Fibroblast of lung (primary cell): ENCODE measurements around the gene CTNNBIP1. TPM values are rescaled to one million over a fixed set of nuclear protein-coding genes. Genes with fewer than 3 reads are reported as not detected.

ENCODE experiments used
- DNase-seq, 2 donors: peaks; one replicate each; pipeline versions ENCODE4 v3.0.0 to v3.0.0-alpha.2; 2010; ENCODE audit warnings: low read depth in 2 of 2
- H2AFZ ChIP-seq: 2 replicates; pipeline ENCODE4 v1.5.1; 2012; ENCODE audit warnings: low read length, control low read depth, inconsistent platforms
- H3K27ac ChIP-seq: 2 replicates; pipeline ENCODE4 v1.5.1; 2011; ENCODE audit warnings: low read length, control low read depth; ENCODE audit not compliant: insufficient read depth
- H3K27me3 ChIP-seq: 2 replicates; pipeline ENCODE4 v1.5.1; 2011; ENCODE audit warnings: mild to moderate bottlenecking, low read length; ENCODE audit not compliant: control insufficient read depth, insufficient read depth
- H3K36me3 ChIP-seq: 2 replicates; pipeline ENCODE4 v1.5.1; 2011; ENCODE audit warnings: low read length; ENCODE audit not compliant: control insufficient read depth, insufficient read depth
- H3K4me1 ChIP-seq: 2 replicates; pipeline ENCODE4 v1.5.1; 2011; ENCODE audit warnings: low read length; ENCODE audit not compliant: control insufficient read depth, insufficient read depth; ENCODE audit errors: extremely low read depth
- H3K4me2 ChIP-seq: 2 replicates; pipeline ENCODE4 v1.5.1; 2011; ENCODE audit warnings: low read length, control low read depth; ENCODE audit not compliant: insufficient read depth; ENCODE audit errors: extremely low read depth
- H3K4me3 ChIP-seq, 4 experiments: fragments of 200-600 bp in 1 of 4; sonication (generic) in 1 of 4; replicated peaks in 1 of 4; 2 replicates each; pipeline ENCODE4 v1.5.1; 2011 to 2016; ENCODE audit warnings: low read length in 4 of 4, low read depth in 3 of 4, mild to moderate bottlenecking in 3 of 4, control low read depth in 2 of 4, inconsistent platforms in 1 of 4, mixed read lengths in 1 of 4; ENCODE audit not compliant: insufficient read depth in 1 of 4; ENCODE audit errors: control extremely low read depth in 1 of 4
- H3K79me2 ChIP-seq: 2 replicates; pipeline ENCODE4 v1.5.1; 2012; ENCODE audit warnings: mild to moderate bottlenecking, low read length, inconsistent platforms; ENCODE audit not compliant: control insufficient read depth, insufficient read depth
- H3K9ac ChIP-seq: 2 replicates; pipeline ENCODE4 v1.5.1; 2011; ENCODE audit warnings: mild to moderate bottlenecking, low read length, control low read depth; ENCODE audit not compliant: insufficient read depth
- H3K9me3 ChIP-seq: 2 replicates; pipeline ENCODE4 v1.5.1; 2012; ENCODE audit warnings: low read depth, low read length; ENCODE audit not compliant: control insufficient read depth, insufficient read depth
- H4K20me1 ChIP-seq: 2 replicates; pipeline ENCODE4 v1.5.1; 2011; ENCODE audit warnings: low read length; ENCODE audit not compliant: control insufficient read depth, insufficient read depth; ENCODE audit errors: extremely low read depth
- EZH2 ChIP-seq: IDR thresholded peaks from 2 replicates; pipeline ENCODE4 v1.5.1; 2012; ENCODE audit warnings: low read length, control low read depth, mild to moderate bottlenecking; ENCODE audit errors: missing control alignments
- polyA plus RNA-seq, 2 donors: library from polyadenylated mRNA; depleted of rRNA in 1 of 2; stranded (reverse) in 1 of 2; unstranded in 1 of 2; fragments of >200 nt; gene quantifications; 2 replicates each; pipeline ENCODE4 v1.2.1, GENCODE V29; 2011 to 2012; ENCODE audit warnings: missing spikeins in 1 of 2
- total RNA-seq: library from RNA; depleted of rRNA; stranded (reverse); fragments of >200 nt; gene quantifications from 2 replicates; pipeline ENCODE4 v1.2.1, GENCODE V29; 2014
- TF ChIP-seq, protein P1 (sequence below), 2 donors: IDR thresholded peaks in 1 of 2; conservative IDR thresholded peaks in 1 of 2; 1 replicate in 1 of 2; 2 replicates in 1 of 2; pipeline ENCODE4 v1.5.1; 2011 to 2012; ENCODE audit warnings: low read length in 2 of 2, control low read depth in 1 of 2, inconsistent platforms in 1 of 2, low read depth in 1 of 2, mild to moderate bottlenecking in 1 of 2

The CTNNBIP1 gene
- total and polyA plus RNA-seq, 2 donors (not counting 1 experiment from before 2014, with no cell fraction given) = 16.5 to 19.0 TPM

DNA sequence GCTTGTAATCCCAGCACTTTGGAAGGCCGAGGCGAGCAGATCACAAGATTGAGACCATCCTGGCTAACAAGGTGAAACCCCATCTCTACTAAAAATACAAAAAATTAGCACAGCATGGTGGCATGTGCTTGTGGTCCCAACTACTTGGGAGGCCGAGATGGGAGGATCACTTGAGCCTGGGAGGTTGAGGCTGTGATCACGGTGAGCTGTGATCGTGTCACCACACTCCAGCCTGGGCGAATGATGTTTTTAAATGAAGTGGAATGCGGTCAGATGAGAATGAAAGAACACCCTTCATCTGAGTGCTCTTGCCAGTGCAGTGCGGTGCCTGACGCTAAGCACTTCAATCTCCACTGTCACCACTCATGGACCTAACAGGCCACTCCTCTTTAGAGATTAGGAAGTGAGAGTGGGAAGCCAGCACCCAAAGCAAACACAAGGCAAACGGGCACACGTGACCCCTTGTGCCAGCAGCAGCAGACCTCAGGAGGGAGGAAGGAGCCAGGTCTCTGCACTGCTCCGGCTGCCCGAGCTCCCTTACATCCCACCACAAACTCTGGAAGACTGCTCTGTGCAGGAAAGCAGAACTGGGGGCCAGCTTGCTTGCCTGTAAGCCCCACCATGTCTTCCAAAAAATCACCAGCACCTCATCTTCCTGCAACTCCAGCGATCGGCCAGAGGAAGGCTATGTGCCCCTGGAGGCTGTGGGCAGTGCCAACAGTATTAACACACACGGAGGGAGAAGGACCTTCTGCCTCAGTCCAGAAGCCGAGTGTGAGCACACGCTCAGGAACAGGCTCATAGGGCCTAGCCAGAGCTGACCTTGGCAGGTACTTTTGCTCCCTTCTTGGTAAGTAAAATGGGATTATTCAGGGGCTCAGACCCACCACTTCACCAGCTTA, 9.7 kb downstream of the CTNNBIP1 start:
- Histone ChIP-seq H4K20me1 (no peaks in the 10 kb centered on the region), H3K36me3 (no peaks in the 10 kb centered on the region), H3K9me3 (no peaks in the 10 kb centered on the region), H2AFZ (no peak overlapping the region), H3K4me3 (no peak overlapping the region), H3K9ac (no peak overlapping the region), H3K4me2 (no peak overlapping the region), H3K27ac (no peak overlapping the region), H3K27me3 (no peaks in the 10 kb centered on the region), H3K79me2 (no peaks in the 10 kb centered on the region), H3K4me1 (no peaks in the 10 kb centered on the region)
- no peak for TF ChIP-seq EZH2
- TF ChIP-seq, protein P1, sequence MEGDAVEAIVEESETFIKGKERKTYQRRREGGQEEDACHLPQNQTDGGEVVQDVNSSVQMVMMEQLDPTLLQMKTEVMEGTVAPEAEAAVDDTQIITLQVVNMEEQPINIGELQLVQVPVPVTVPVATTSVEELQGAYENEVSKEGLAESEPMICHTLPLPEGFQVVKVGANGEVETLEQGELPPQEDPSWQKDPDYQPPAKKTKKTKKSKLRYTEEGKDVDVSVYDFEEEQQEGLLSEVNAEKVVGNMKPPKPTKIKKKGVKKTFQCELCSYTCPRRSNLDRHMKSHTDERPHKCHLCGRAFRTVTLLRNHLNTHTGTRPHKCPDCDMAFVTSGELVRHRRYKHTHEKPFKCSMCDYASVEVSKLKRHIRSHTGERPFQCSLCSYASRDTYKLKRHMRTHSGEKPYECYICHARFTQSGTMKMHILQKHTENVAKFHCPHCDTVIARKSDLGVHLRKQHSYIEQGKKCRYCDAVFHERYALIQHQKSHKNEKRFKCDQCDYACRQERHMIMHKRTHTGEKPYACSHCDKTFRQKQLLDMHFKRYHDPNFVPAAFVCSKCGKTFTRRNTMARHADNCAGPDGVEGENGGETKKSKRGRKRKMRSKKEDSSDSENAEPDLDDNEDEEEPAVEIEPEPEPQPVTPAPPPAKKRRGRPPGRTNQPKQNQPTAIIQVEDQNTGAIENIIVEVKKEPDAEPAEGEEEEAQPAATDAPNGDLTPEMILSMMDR (conservative IDR thresholded peaks at IDR 0.05 in 1 of 2, IDR thresholded peaks at IDR 0.05 in 1 of 2; ENCODE audit: low read depth in 1 of 2, low read length in 2 of 2) = no peak
- peak in 1 of 2 donors; percentile 29 for DNase-seq

DNA sequence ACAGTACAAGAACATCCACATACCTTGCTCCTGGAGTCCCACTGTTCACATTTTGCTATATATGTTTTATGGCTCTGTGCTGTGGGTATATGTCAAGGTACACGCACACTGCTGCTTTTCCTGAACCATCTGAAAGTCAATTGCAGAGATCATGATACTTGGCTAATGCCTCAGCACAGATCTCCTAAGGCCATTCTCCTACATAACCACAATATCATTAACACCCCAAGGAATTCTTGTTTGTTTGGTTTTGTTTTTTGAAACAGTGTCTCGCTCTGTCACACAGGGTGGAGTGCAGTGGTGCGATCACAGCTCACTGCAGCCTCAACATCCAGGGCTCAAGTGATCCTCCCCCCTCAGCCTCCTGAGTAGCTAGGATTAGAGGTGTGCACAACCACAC, 16.0 kb downstream of the CTNNBIP1 start:
- no peaks in the 10 kb centered on the region for H3K27me3 ChIP-seq
- no peak overlapping the region for H3K9ac ChIP-seq
- peak overlapping the region; percentile 48 for H3K27ac ChIP-seq
- H3K4me1 ChIP-seq = peaks cover 35% of the 10 kb centered on the region
- H2AFZ ChIP-seq = no peak overlapping the region
- H3K36me3 ChIP-seq = no peaks in the 10 kb centered on the region
- TF ChIP-seq, protein P1 (conservative IDR thresholded peaks at IDR 0.05 in 1 of 2, IDR thresholded peaks at IDR 0.05 in 1 of 2; ENCODE audit: low read depth in 1 of 2, low read length in 2 of 2) = no peak
- no peak for TF ChIP-seq EZH2
- no peak overlapping the region for H3K4me2 ChIP-seq
- no peak for DNase-seq
- no peaks in the 10 kb centered on the region for H3K79me2 ChIP-seq
- H3K9me3 ChIP-seq = no peaks in the 10 kb centered on the region
- H4K20me1 ChIP-seq = no peaks in the 10 kb centered on the region
- H3K4me3 ChIP-seq = no peak overlapping the region

DNA sequence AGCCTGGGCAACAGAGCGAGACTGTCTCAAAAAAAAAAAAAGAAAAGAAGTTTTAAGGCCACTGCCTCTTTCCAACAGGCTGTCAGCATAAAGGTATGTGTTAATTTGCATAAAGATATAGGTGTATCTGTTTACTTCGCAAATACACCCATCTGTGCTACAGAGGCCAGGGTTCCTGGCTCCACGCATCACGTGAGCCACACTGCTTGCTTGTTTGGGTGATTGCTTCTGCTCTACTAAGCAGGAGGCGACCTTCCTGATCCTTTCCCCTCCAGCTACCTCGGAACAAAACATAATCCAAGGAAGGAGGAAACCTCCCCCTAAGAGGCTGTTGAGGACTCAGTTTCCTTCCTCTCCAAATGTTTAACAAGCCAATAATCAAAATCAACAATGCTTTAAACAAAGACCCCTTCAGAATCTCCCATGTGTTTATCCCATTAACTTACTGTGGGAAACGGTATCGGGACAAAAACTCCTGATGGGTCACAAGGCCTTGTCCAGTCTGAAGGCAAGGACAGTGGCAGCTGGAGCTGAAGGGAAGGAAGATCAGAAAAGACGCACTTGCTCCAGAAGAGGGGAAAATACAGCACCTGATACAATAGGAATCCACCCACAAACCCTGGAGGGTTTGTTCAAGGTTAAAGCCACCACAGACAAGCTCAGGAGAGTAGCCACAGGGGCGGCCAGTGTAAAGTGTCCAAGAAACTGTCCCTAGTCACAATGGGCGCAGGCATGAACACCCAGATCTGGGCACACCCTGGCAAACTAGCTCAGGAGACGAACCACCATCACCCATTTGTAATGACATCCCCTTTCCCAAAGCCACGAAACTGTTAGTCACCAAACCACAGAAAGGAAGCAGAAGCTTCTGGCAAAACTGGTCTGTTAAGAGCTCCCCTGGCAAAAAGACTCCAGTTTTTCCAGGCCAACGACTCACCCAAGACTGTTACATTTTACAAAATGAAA, 17.2 kb downstream of the CTNNBIP1 start:
- DNase-seq = peak; percentile 69 to 91

More for the DNA sequence above, 17.2 kb downstream of the CTNNBIP1 start:
- Histone ChIP-seq H3K36me3 (no peaks in the 10 kb centered on the region), H3K4me1 (peaks cover 35% of the 10 kb centered on the region), H3K9me3 (no peaks in the 10 kb centered on the region), H2AFZ (no peak overlapping the region), H4K20me1 (no peaks in the 10 kb centered on the region), H3K27ac (peak overlapping the region; percentile 48), H3K27me3 (no peaks in the 10 kb centered on the region), H3K79me2 (no peaks in the 10 kb centered on the region), H3K4me2 (peak overlapping the region; percentile 69), H3K9ac (no peak overlapping the region), H3K4me3 (peak overlapping the region in 1 of 4 experiments; percentile 15)
- TF ChIP-seq EZH2 = no peak
- TF ChIP-seq, protein P1 (conservative IDR thresholded peaks at IDR 0.05 in 1 of 2, IDR thresholded peaks at IDR 0.05 in 1 of 2; ENCODE audit: low read depth in 1 of 2, low read length in 2 of 2) = no peak
